ENCODE results near the gene RUFY1. TPM values are rescaled to one million over a fixed set of nuclear protein-coding genes. Genes with fewer than 3 reads are reported as not detected.

Gene RUFY1
- total and polyA plus RNA-seq, 2 of the 13 experiments (the other 11 are each of a cell fraction or from before 2014, with no cell fraction given): 19.9 to 31.9 TPM

GRCh38 chr5:179559284-179560252 is 9.2 kb downstream of the RUFY1 start (continued):
- TF ChIP-seq ZNF574 (CRISPR knock-in tag; IDR thresholded peaks at IDR 0.05): peak; percentile 31; the same call in 1 of the 2 replicates
- TF ChIP-seq TOE1 (CRISPR knock-in tag; IDR thresholded peaks at IDR 0.05): no peak
- peak; percentile 78 for TF ChIP-seq POLR2G (IDR thresholded peaks at IDR 0.05; ENCODE audit: low read depth, low read length)
- peak; percentile 89 for TF ChIP-seq NFYB (CRISPR knock-in tag; IDR thresholded peaks at IDR 0.05)
- TF ChIP-seq SP4 (CRISPR knock-in tag; IDR thresholded peaks at IDR 0.05): peak; percentile 76
- peak; percentile 55 for TF ChIP-seq RBM22 (optimal IDR thresholded peaks at IDR 0.05; ENCODE audit: low read length)
- peak; percentile 49; the same call in 1 of the 2 replicates for TF ChIP-seq YEATS2 (CRISPR knock-in tag; IDR thresholded peaks at IDR 0.05; ENCODE audit: borderline replicate concordance)
- TF ChIP-seq ZNF709 (CRISPR knock-in tag; IDR thresholded peaks at IDR 0.05): 0 out of 2 replicates have a peak, but pooled peaks have one; percentile 76

GRCh38 chr5:179564526-179564925 is 14.2 kb downstream of the RUFY1 start:
- TF ChIP-seq TAF15 (IDR thresholded peaks at IDR 0.05; ENCODE audit: low read depth, low read length, poor library complexity, severe bottlenecking): no peak
- TF ChIP-seq, protein P1, sequence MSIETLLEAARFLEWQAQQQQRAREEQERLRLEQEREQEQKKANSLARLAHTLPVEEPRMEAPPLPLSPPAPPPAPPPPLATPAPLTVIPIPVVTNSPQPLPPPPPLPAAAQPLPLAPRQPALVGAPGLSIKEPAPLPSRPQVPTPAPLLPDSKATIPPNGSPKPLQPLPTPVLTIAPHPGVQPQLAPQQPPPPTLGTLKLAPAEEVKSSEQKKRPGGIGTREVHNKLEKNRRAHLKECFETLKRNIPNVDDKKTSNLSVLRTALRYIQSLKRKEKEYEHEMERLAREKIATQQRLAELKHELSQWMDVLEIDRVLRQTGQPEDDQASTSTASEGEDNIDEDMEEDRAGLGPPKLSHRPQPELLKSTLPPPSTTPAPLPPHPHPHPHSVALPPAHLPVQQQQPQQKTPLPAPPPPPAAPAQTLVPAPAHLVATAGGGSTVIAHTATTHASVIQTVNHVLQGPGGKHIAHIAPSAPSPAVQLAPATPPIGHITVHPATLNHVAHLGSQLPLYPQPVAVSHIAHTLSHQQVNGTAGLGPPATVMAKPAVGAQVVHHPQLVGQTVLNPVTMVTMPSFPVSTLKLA (IDR thresholded peaks at IDR 0.05): peak; percentile 50
- no peak overlapping the region for H3K4me3 ChIP-seq (replicated peaks in 1 of 3; ENCODE audit: insufficient read depth in 1 of 3, low read depth in 2 of 3, low read length in 3 of 3)
- FAIRE-seq (no peak), DNase-seq (ENCODE audit: low spot score) (no peak), ATAC-seq (no peak)
- H3K4me1 ChIP-seq (ENCODE audit: insufficient read depth, low read length): no peaks in the 10 kb centered on the region
- no peak overlapping the region for H2AFZ ChIP-seq (ENCODE audit: low read length)
- no peak overlapping the region for H3K4me2 ChIP-seq (ENCODE audit: low read depth, low read length)
- BruUV-seq (replicated peaks): no TSS peak
- POLR2A ChIA-PET: no interaction called here
- in situ Hi-C loops (cut with HindIII; ENCODE audit: extremely low pct_ligation_motif_present, low pct_unique_long_range_greater_than_20kb) (no loop called here), intact Hi-C loops (cut with micrococcal nuclease; ENCODE audit: unreplicated experiment) (no loop called here)
- peaks cover 11 to 53% of the 10 kb centered on the region in 2 experiments for H3K36me3 ChIP-seq (replicated peaks in 1 of 2; ENCODE audit: control insufficient read depth in 1 of 2, insufficient read depth in 2 of 2, low read length in 2 of 2)
- WGBS (ENCODE audit: low lambda C conversion rate): 50% methylated on average over 2 of the region's 2 CpGs
- no peaks in the 10 kb centered on the region for H3K9me3 ChIP-seq (ENCODE audit: low read length)
- no peak overlapping the region for H3K9ac ChIP-seq (ENCODE audit: insufficient read depth, low read depth, low read length)
- H3K27ac ChIP-seq (ENCODE audit: extremely low read length, insufficient read depth, low read length): no peak overlapping the region
- H4K20me1 ChIP-seq (ENCODE audit: insufficient read depth, low read length): no peaks in the 10 kb centered on the region
- H3K27me3 ChIP-seq (ENCODE audit: control insufficient read depth in 1 of 2, insufficient read depth in 2 of 2, low read length in 2 of 2): no peaks in the 10 kb centered on the region
- CTCF ChIA-PET (ENCODE audit: low intra/inter-chr PET ratio, low total read pairs): no interaction called here
- H3K79me2 ChIP-seq (ENCODE audit: insufficient read depth, low read length): no peaks in the 10 kb centered on the region
